K562 treated with DMSO at 1 percent for 48 hours (cell line): ENCODE results near the gene PAGE2B. TPM values are rescaled to one million over a fixed set of nuclear protein-coding genes. Genes with fewer than 3 reads are reported as not detected.

Experiments
- total RNA-seq: library from RNA; unstranded; fragments of 300-600 nt; gene quantifications from 2 replicates; pipeline ENCODE4 v1.2.3, GENCODE V29; 2022; ENCODE audit warnings: low replicate concordance; ENCODE audit errors: extremely low read depth

PAGE2B gene, protein sequence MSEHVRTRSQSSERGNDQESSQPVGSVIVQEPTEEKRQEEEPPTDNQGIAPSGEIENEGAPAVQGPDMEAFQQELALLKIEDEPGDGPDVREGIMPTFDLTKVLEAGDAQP
- total RNA-seq: not detected in 2 replicates

DNA sequence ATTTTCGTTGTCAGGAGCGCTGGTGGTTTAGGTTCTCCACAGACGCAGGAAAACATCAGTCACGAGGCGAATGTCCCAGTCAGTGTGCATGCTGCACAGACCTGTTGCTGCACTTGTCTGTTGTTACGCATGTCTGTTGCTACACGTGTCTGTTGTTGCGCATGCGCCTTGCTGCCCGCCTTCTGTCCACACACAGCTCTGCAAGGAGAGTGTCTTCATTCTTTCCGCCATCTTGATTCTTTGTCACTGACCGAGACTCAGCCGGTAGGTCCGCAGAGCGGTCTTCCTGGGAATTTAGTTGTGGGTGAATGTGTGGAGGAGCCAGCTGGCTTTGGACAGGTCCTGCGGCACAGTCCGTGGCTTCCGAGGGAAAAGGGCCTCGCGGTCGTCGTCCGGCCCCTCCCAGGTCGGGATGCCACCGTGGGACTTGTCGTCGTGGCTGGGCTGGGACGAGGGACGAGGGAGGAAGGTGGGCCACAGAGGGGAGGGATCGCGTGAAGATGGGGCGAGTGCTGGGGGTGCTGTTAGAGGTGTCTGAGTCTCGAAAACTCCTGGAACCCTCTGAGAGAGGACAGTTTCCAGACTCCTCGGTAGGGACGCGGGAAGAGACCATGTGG lies at the start of gene PAGE2B:
Gene PAGE2B, plus strand, starts transcription at position 180 of the 617 bp plus-strand sequence. CDS start 1,012 bp downstream, outside the sequence.

DNA sequence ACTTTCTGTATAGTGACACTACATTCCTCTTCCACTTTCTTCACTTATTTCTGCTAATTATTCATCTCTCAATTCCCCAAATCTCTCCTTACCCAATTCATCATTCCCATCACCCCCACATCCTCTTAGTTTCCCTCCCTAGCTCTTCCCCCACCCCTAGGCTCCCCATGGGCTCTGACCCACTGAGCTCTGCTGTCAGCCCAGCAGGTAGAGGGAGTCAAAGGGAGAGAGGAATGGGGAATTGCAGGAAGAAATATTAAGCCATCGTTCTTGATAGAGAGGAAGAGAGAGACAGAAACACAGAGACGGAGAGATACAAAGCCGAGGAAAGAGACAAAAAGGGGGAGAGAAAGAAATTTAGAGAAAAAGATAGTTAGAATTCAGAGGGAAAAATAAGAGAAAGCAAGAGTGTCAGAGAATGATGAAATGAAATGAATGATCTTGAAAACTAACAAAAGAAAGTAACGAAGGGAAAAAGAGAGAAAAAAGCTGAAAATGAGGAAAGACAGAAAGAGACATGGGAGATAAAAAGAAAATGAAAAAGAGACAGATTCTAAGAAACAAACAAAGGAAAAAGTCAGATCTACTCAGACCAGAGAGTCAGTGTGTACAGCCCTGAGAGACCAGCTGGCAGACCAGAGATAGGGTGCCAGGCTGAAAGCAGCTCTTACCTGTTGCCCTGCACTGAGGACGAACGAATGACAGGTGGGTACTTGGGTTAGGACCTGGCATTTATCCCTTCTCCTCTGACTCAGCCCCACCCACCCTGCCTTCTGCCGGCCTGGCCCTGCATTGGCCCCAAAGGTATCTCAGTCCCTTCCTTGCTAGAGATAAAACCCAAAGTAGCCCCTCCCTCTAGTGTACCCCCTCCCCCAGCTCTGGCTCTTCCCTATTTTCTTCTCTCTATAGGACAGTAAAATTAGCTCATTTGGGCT lies 44.3 kb upstream of the PAGE2B start, which contains the start of gene ALAS2:
Gene ALAS2, minus strand, starts transcription at position 707 of the 935 bp plus-strand sequence. CDS start 4,977 bp downstream, outside the sequence.

DNA sequence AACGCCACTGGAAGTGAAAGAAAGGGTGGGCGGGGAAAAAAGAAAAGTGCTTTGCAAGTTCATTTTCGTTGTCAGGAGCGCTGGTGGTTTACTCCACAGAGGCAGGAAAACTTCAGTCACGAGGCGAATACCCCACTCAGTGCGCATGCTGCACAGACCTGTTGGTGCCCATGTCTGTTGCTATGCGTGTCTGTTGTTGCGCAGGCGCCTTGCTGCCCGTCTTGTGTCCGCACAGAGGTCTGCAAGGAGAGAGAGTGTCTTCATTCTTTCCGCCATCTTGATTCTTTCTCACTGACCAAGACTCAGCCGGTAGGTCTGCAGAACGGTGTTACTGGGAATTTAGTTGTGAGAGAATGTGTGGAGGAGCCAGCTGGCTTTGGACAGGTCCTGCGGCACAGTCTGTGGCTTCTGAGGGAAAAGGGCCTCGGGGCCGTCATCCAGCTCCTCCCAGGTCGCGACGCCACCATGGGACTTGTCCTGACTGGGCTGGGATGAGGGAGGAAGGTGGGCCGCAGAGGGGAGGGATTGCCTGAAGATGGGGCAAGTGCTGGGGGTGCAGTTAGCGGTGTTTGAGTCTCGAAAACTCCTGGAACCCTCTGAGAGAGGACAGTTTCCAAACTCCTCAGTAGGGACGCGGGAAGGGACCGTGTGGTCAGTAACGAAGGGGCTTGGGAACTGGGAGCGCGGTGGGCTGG lies 14.1 kb downstream of the PAGE2B start, which contains the start of gene PAGE2:
Gene PAGE2, plus strand, starts transcription at position 224 of the 695 bp plus-strand sequence. CDS start 1,003 bp downstream, outside the sequence.

Other genes starting within 250 kb of the PAGE2B start
- gene TRO, start 154.2 kb upstream of the PAGE2B start, total RNA-seq: not detected in 2 replicates
- gene PFKFB1, start 80.8 kb upstream of the PAGE2B start, total RNA-seq: not detected in 2 replicates
- gene APEX2, start 74.7 kb upstream of the PAGE2B start, total RNA-seq: not detected in 2 replicates
- gene ALAS2, start 44.1 kb upstream of the PAGE2B start, total RNA-seq: not detected in 2 replicates
- gene PAGE2, start 14.0 kb downstream of the PAGE2B start, total RNA-seq: not detected in 2 replicates
- not detected in 2 replicates for gene PAGE5, start 145.3 kb downstream of the PAGE2B start, total RNA-seq
- not detected in 2 replicates for gene PAGE3, start 189.9 kb downstream of the PAGE2B start, total RNA-seq